Lower leg skin (tissue), 4 donors: ENCODE data around the gene DRICH1. TPM values are rescaled to one million over a fixed set of nuclear protein-coding genes. Genes with fewer than 3 reads are reported as not detected.
A peak's percentile ranks its signal among the peaks of the same experiment; 100 is the strongest.
"Not testable (repeated sequence)": the region's sequence is repeated elsewhere in the genome, so short reads cannot be mapped to it uniquely, and the experiment has no call there.

Source experiments
- DNase-seq, 2 donors: peaks; one replicate each; pipeline ENCODE4 v3.0.0-alpha.2; 2019; ENCODE audit warnings: low spot score in 2 of 2
- H3K4me3 ChIP-seq: fragments of 200-600 bp; sonication (generic); 2 replicates; pipeline ENCODE4 v1.5.1; 2017; ENCODE audit warnings: mild to moderate bottlenecking, low read depth; ENCODE audit not compliant: poor library complexity, severe bottlenecking
- CTCF ChIP-seq, 3 donors: fragments of 450-650 bp; IDR thresholded peaks; one replicate each; pipeline ENCODE4 v1.5.1; 2016; ENCODE audit warnings: antibody characterized with exemption in 3 of 3, mild to moderate bottlenecking in 3 of 3, moderate library complexity in 2 of 3
- POLR2A ChIP-seq, 2 donors: fragments of 450-650 bp; IDR thresholded peaks; one replicate each; pipeline ENCODE4 v1.6.1; 2016 to 2017; ENCODE audit warnings: antibody characterized with exemption in 2 of 2, mild to moderate bottlenecking in 1 of 2, moderate library complexity in 1 of 2
- WGBS, 2 donors: methylation state at CpG; one replicate each; pipeline ENCODE4 v1.1.5; 2018; 5-methylcytosine and 5-hydroxymethylcytosine counted together
- intact Hi-C: fragments of 100-400 bp; cut with DNase I; formaldehyde crosslinking; loops from one replicate; pipeline ENCODE4 v1.15.0; 2023; ENCODE audit warnings: low total_unique reads
- total RNA-seq, 4 donors: library from RNA; depleted of rRNA; stranded (reverse); fragments of >200 nt; gene quantifications; one replicate each; pipeline ENCODE4 v1.1.0, GENCODE V29; 2016

DRICH1 gene
- total RNA-seq, 4 donors from 2014 or later, result 0.75 TPM; not detected in 3

GRCh38 chr22:23626286-23626975 is 5.7 kb downstream of the DRICH1 start:
- no peak overlapping the region for H3K4me3 ChIP-seq
- WGBS, 2 donors, result 82 to 88% methylated on average over 2 of the region's 2 CpGs
- no peak for DNase-seq
- intact Hi-C loops, result no loop called here
- no peak for TF ChIP-seq CTCF (IDR thresholded peaks at IDR 0.05)
- TF ChIP-seq POLR2A (IDR thresholded peaks at IDR 0.05), result no peak

GRCh38 chr22:23622634-23623033 is 9.5 kb downstream of the DRICH1 start:
- WGBS, 2 donors, result 69 to 98% methylated on average over 2 of the region's 2 CpGs

GRCh38 chr22:23621916-23622315 is 10.2 kb downstream of the DRICH1 start:
- intact Hi-C loops, H3K4me3 ChIP-seq: not testable (repeated sequence)
- 81 to 91% methylated on average over 2 of the region's 2 CpGs for WGBS, 2 donors
- DNase-seq, result peak in 1 of 2 donors; percentile 29

More at GRCh38 chr22:23622634-23623033, 9.5 kb downstream of the DRICH1 start:
- intact Hi-C loops, result no loop called here
- no peak overlapping the region for H3K4me3 ChIP-seq
- no peak for TF ChIP-seq POLR2A (IDR thresholded peaks at IDR 0.05)
- no peak for DNase-seq

GRCh38 chr22:23621082-23621780 is 10.9 kb downstream of the DRICH1 start:
- TF ChIP-seq CTCF (IDR thresholded peaks at IDR 0.05) (no peak), POLR2A (IDR thresholded peaks at IDR 0.05) (no peak)
- intact Hi-C loops, result no loop called here
- H3K4me3 ChIP-seq, result no peak overlapping the region
- DNase-seq, result peak in 1 of 2 donors; percentile 64
- 85 to 92% methylated on average over 9 of the region's 9 CpGs for WGBS, 2 donors

GRCh38 chr22:23613193-23613972 is 18.7 kb downstream of the DRICH1 start:
- no peak for TF ChIP-seq POLR2A (IDR thresholded peaks at IDR 0.05)
- no peak for TF ChIP-seq CTCF (IDR thresholded peaks at IDR 0.05)
- peak in 1 of 2 donors; percentile 29 for DNase-seq
- no peak overlapping the region for H3K4me3 ChIP-seq
- WGBS, 2 donors, result 82 to 84% methylated on average over 7 of the region's 7 CpGs
- intact Hi-C loops, result no loop called here

- 82 to 85% methylated on average over 12 of the region's 12 CpGs for WGBS, 2 donors
- intact Hi-C loops, result no loop called here
- no peak for TF ChIP-seq POLR2A (IDR thresholded peaks at IDR 0.05)
- TF ChIP-seq CTCF (IDR thresholded peaks at IDR 0.05), result no peak
Observed at GRCh38 chr22:23609983-23610781, 21.9 kb downstream of the DRICH1 start.

More at GRCh38 chr22:23609983-23610781, 21.9 kb downstream of the DRICH1 start:
- no peak overlapping the region for H3K4me3 ChIP-seq
- peak in 1 of 2 donors; percentile 45 for DNase-seq
